HepG2 (cell line): ENCODE results near the gene CALML5.

Source experiments
- EED ChIP-seq: sonication (generic); formaldehyde crosslinking; IDR thresholded peaks from 2 replicates; pipeline ENCODE4 v1.5.0; 2020; ENCODE audit warnings: mild to moderate bottlenecking, missing genetic modification reagents
- EP300 ChIP-seq, 3 experiments: sonication (generic) in 1 of 3; formaldehyde crosslinking in 1 of 3; IDR thresholded peaks; 2 replicates each; pipeline versions ENCODE4 v1.5.1 to v1.6.1; 2011 to 2020; ENCODE audit warnings: low read depth in 2 of 3, low read length in 2 of 3, borderline replicate concordance in 1 of 3, improper control_type of control experiment in 1 of 3, mild to moderate bottlenecking in 1 of 3, missing genetic modification reagents in 1 of 3, moderate library complexity in 1 of 3
- NFYB ChIP-seq: sonication (generic); formaldehyde crosslinking; IDR thresholded peaks from 2 replicates; pipeline ENCODE4 v1.4.0; 2020; ENCODE audit warnings: missing genetic modification reagents
- ZFP37 ChIP-seq: sonication (generic); formaldehyde crosslinking; IDR thresholded peaks from 2 replicates; pipeline ENCODE4 v1.4.0; 2020; ENCODE audit warnings: missing genetic modification reagents, borderline replicate concordance
- ZNF891 ChIP-seq: sonication (generic); formaldehyde crosslinking; IDR thresholded peaks from 2 replicates; pipeline ENCODE4 v1.5.0; 2020; ENCODE audit warnings: mild to moderate bottlenecking, missing genetic modification reagents
- TF ChIP-seq, protein P1 (sequence below): IDR thresholded peaks from 2 replicates; pipeline ENCODE4 v1.6.1; 2016
- TF ChIP-seq, protein P2 (sequence below): sonication (generic); formaldehyde crosslinking; IDR thresholded peaks from 2 replicates; pipeline ENCODE4 v1.5.0; 2020; ENCODE audit warnings: mild to moderate bottlenecking, missing genetic modification reagents, moderate library complexity

DNA sequence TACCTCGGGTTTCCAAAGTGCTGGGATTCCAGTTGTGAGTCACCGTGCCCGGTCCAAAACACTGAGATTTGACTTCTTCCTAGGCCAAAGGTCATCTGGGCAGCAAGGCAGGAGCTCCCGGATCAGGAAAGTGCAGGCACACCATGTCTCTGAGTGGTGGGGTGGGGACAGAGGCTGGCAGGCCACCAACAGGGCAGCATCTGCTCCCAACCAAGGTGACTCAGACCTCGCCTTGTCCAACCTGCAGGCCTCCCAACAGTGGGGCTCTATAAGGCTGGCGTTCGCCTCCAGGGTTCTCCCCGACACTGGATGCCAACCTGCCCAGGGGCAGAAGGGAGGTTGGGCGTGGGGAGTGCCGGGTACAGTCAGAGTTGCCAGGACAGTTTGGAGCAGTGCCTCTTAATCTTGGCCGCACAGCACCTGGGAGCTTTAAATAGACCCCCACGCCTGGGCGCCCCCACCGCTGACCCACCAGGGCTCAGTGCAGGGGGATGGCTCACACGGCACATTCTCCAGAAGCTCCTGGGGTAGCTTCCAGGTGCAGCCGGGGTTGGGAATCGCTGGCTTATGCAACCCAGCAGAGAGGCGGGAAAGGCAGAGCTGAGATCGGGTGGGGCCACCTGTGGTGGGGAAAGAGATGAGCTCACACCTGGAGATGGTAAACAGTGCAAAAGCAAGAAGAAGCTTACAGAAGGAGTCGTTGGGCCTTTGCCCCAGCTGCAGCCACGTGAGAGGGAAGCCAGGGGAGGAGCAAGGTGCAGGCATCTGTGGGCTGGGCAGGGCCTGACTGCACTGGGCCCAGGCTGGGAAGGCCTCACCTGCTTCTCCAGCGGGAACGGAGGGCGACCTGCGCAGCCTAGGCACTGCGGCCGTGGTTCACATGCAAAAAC is 10.9 kb downstream of the CALML5 start:
- TF ChIP-seq EP300 (IDR thresholded peaks at IDR 0.05; ENCODE audit: low read depth in 2 of 2, low read length in 2 of 2) (no peak), EP300 (CRISPR knock-in tag; IDR thresholded peaks at IDR 0.05; ENCODE audit: borderline replicate concordance) (no peak), ZNF891 (CRISPR knock-in tag) (no peak), ZFP37 (CRISPR knock-in tag) (no peak), NFYB (CRISPR knock-in tag) (no peak), EED (no peak)
- TF ChIP-seq, protein P1, sequence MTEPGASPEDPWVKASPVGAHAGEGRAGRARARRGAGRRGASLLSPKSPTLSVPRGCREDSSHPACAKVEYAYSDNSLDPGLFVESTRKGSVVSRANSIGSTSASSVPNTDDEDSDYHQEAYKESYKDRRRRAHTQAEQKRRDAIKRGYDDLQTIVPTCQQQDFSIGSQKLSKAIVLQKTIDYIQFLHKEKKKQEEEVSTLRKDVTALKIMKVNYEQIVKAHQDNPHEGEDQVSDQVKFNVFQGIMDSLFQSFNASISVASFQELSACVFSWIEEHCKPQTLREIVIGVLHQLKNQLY = no peak
- TF ChIP-seq, protein P2, sequence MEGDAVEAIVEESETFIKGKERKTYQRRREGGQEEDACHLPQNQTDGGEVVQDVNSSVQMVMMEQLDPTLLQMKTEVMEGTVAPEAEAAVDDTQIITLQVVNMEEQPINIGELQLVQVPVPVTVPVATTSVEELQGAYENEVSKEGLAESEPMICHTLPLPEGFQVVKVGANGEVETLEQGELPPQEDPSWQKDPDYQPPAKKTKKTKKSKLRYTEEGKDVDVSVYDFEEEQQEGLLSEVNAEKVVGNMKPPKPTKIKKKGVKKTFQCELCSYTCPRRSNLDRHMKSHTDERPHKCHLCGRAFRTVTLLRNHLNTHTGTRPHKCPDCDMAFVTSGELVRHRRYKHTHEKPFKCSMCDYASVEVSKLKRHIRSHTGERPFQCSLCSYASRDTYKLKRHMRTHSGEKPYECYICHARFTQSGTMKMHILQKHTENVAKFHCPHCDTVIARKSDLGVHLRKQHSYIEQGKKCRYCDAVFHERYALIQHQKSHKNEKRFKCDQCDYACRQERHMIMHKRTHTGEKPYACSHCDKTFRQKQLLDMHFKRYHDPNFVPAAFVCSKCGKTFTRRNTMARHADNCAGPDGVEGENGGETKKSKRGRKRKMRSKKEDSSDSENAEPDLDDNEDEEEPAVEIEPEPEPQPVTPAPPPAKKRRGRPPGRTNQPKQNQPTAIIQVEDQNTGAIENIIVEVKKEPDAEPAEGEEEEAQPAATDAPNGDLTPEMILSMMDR = no peak
